Fibroblast of peridontal ligament (primary cell): ENCODE data around the gene DHRS2.

Experiments used
- DNase-seq: peaks from one replicate; pipeline ENCODE4 v3.0.0-alpha.2; 2010; ENCODE audit errors: extremely low read depth

DHRS2 gene

GRCh38 chr14:23612802-23613201, 23.4 kb upstream of the DHRS2 start:
- no peak for DNase-seq

- DNase-seq: no peak
These were observed 22.7 kb upstream of the DHRS2 start for GRCh38 chr14:23613242-23614070.

- DNase-seq: no peak
These were observed 21.8 kb upstream of the DHRS2 start for GRCh38 chr14:23614395-23614828.

- no peak for DNase-seq
These were observed 20.3 kb upstream of the DHRS2 start for GRCh38 chr14:23615856-23616255.

GRCh38 chr14:23617539-23617938, 18.6 kb upstream of the DHRS2 start:
- no peak for DNase-seq

- no peak for DNase-seq
These were observed 17.7 kb upstream of the DHRS2 start for GRCh38 chr14:23618415-23618988.

GRCh38 chr14:23620177-23620702, 15.9 kb upstream of the DHRS2 start:
- DNase-seq: no peak

- no peak for DNase-seq
These were observed 14.8 kb upstream of the DHRS2 start for GRCh38 chr14:23621204-23621931.

- DNase-seq: no peak
These were observed 14.0 kb upstream of the DHRS2 start for GRCh38 chr14:23621932-23622730.

- no peak for DNase-seq
These were observed 13.2 kb upstream of the DHRS2 start for GRCh38 chr14:23622990-23623389.

GRCh38 chr14:23623962-23624361, 12.2 kb upstream of the DHRS2 start:
- DNase-seq: no peak

GRCh38 chr14:23624830-23625404, 11.2 kb upstream of the DHRS2 start:
- no peak for DNase-seq

- DNase-seq: no peak
These were observed 9.2 kb upstream of the DHRS2 start for GRCh38 chr14:23626946-23627345.

GRCh38 chr14:23627961-23628360, 8.2 kb upstream of the DHRS2 start:
- DNase-seq: no peak

- DNase-seq: no peak
These were observed 7.0 kb upstream of the DHRS2 start for GRCh38 chr14:23629204-23629603.

GRCh38 chr14:23629832-23630396, 6.2 kb upstream of the DHRS2 start:
- no peak for DNase-seq

- no peak for DNase-seq
These were observed 5.5 kb upstream of the DHRS2 start for GRCh38 chr14:23630687-23631086.

- no peak for DNase-seq
These were observed 4.9 kb upstream of the DHRS2 start for GRCh38 chr14:23631234-23631633.

GRCh38 chr14:23631702-23632460, 4.3 kb upstream of the DHRS2 start:
- DNase-seq: peak; percentile 85

GRCh38 chr14:23632461-23633159, 3.6 kb upstream of the DHRS2 start:
- no peak for DNase-seq
